ENCODE measurements around the gene MYH7B.

Gene MYH7B

GRCh38 chr20:34977365-34978091 is 21.9 kb downstream of the MYH7B start:
- no peak for DNase-seq

- DNase-seq = no peak
Observed at GRCh38 chr20:34978092-34978744, 22.6 kb downstream of the MYH7B start.

- no peak for DNase-seq
Observed at GRCh38 chr20:34979366-34980153, 23.9 kb downstream of the MYH7B start.

- no peak for DNase-seq
Observed at GRCh38 chr20:34980543-34981233, 25.0 kb downstream of the MYH7B start.

- no peak for DNase-seq
Observed at GRCh38 chr20:34982270-34983088, 26.8 kb downstream of the MYH7B start.

- DNase-seq = no peak
Observed at GRCh38 chr20:34983089-34983820, 27.6 kb downstream of the MYH7B start.

GRCh38 chr20:34983995-34984735 is 28.5 kb downstream of the MYH7B start:
- no peak for DNase-seq

- no peak for DNase-seq
Observed at GRCh38 chr20:34984756-34985261, 29.1 kb downstream of the MYH7B start.

GRCh38 chr20:34985461-34986310 is 30.0 kb downstream of the MYH7B start:
- DNase-seq = no peak

- no peak for DNase-seq
Observed at GRCh38 chr20:34986311-34987287, 30.9 kb downstream of the MYH7B start.

- DNase-seq = no peak
Observed at GRCh38 chr20:34987288-34988190, 31.9 kb downstream of the MYH7B start.

- DNase-seq = no peak
Observed at GRCh38 chr20:34988191-34988540, 32.5 kb downstream of the MYH7B start.

GRCh38 chr20:34989118-34989517 is 33.5 kb downstream of the MYH7B start:
- no peak for DNase-seq

- no peak for DNase-seq
Observed at GRCh38 chr20:34989670-34990069, 34.0 kb downstream of the MYH7B start.

GRCh38 chr20:34990231-34990630 is 34.6 kb downstream of the MYH7B start:
- no peak for DNase-seq

- DNase-seq = no peak
Observed at GRCh38 chr20:34990661-34991214, 35.1 kb downstream of the MYH7B start.
